B cell (primary cell): ENCODE data around the gene SYT2.
"Not testable (repeated sequence)": the region's sequence is repeated elsewhere in the genome, so short reads cannot be mapped to it uniquely, and the experiment has no call there.

Source experiments
- EZH2 ChIP-seq: IDR thresholded peaks from 2 replicates; pipeline ENCODE4 v1.6.1; 2012; ENCODE audit warnings: borderline replicate concordance, low read depth, mild to moderate bottlenecking, moderate library complexity, low read length; ENCODE audit not compliant: insufficient read depth, poor library complexity, severe bottlenecking
- TF ChIP-seq, protein P1 (sequence below): fragments of 200-600 bp; IDR thresholded peaks from one replicate; pipeline ENCODE4 v1.8.0; 2022; ENCODE audit warnings: antibody characterized with exemption, mild to moderate bottlenecking

DNA sequence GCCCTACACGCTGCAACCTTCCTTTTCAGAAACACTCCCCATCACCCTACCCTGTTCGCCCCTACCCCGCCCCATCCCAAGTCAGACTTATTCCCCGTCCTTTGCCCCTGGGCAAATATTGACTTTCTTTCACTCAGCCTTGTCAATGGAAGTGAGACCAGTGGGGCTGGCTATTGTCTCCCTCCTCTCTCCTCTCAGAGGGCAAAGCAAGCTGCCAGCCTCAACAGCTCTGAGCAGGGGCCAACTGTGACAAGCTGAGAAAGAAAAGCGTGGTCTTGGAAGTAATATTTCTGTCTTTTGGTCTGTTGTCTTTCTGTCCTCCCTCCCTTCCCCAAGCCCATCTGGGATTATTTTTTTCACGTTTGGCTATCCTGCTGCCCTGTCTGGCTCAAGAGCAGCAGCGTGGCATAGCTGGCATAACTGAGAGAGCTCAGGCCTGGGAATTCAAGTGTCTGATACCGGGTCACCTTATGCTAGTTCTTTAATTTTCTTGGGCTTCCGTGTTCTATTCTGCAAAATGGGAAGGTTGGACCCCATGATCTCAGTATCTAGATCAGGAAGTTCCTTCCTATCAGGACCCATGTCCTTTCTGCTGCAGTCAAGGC is 71.5 kb downstream of the SYT2 start:
- TF ChIP-seq, protein P1, sequence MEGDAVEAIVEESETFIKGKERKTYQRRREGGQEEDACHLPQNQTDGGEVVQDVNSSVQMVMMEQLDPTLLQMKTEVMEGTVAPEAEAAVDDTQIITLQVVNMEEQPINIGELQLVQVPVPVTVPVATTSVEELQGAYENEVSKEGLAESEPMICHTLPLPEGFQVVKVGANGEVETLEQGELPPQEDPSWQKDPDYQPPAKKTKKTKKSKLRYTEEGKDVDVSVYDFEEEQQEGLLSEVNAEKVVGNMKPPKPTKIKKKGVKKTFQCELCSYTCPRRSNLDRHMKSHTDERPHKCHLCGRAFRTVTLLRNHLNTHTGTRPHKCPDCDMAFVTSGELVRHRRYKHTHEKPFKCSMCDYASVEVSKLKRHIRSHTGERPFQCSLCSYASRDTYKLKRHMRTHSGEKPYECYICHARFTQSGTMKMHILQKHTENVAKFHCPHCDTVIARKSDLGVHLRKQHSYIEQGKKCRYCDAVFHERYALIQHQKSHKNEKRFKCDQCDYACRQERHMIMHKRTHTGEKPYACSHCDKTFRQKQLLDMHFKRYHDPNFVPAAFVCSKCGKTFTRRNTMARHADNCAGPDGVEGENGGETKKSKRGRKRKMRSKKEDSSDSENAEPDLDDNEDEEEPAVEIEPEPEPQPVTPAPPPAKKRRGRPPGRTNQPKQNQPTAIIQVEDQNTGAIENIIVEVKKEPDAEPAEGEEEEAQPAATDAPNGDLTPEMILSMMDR: not testable (repeated sequence)
- TF ChIP-seq EZH2: not testable (repeated sequence)
